SK-N-SH (cell line): ENCODE results near the gene CEP55. TPM values are rescaled to one million over a fixed set of nuclear protein-coding genes. Genes with fewer than 3 reads are reported as not detected.

Experiments used
- CTCF ChIA-PET: fragments of 300-600, 350-600 bp; formaldehyde crosslinking; extraction: SDS; loops from one replicate; lab custom pipeline; 2021; lab: Yijun Ruan, JAX
- POLR2A ChIA-PET: fragments of 350-600 bp; sonication (Branson Sonifier 250); formaldehyde crosslinking; extraction: SDS; loops from one replicate; lab custom pipeline; 2020; ENCODE audit warnings: antibody characterized with exemption, inconsistent platforms; lab: Yijun Ruan, JAX
- DNase-seq: peaks from one replicate; pipeline ENCODE4 v3.0.0; 2012
- H2AFZ ChIP-seq: fragments of 200-600 bp; sonication (generic); 2 replicates; pipeline ENCODE4 v1.8.1; 2016; ENCODE audit warnings: antibody characterized with exemption, mild to moderate bottlenecking, low read depth
- H3F3A ChIP-seq: fragments of 200-600 bp; sonication (generic); replicated peaks from 2 replicates; pipeline ENCODE3; 2016; ENCODE audit warnings: antibody characterized with exemption, mild to moderate bottlenecking; ENCODE audit not compliant: insufficient read depth
- H3K27ac ChIP-seq, 2 experiments: fragments of 200-500 bp in 1 of 2; fragments of 200-600 bp in 1 of 2; sonication (Bioruptor generic) in 1 of 2; sonication (generic), shearing (Covaris generic) in 1 of 2; 2 replicates each; pipeline versions ENCODE4 v1.5.1 to v1.6.1; 2014 to 2016; ENCODE audit warnings: low read depth in 2 of 2, inconsistent platforms in 1 of 2, low read length in 1 of 2, mild to moderate bottlenecking in 1 of 2, mixed read lengths in 1 of 2
- H3K27me3 ChIP-seq: fragments of 200-600 bp; sonication (generic), shearing (Covaris generic); 2 replicates; pipeline ENCODE4 v1.6.1; 2016; ENCODE audit warnings: mixed run types; ENCODE audit not compliant: insufficient read depth
- H3K36me3 ChIP-seq, 2 experiments: fragments of 200-500 bp in 1 of 2; fragments of 200-600 bp in 1 of 2; sonication (Bioruptor generic) in 1 of 2; sonication (generic) in 1 of 2; replicated peaks in 1 of 2; 2 replicates each; pipeline versions ENCODE3 to v1.5.1; 2014 to 2016; ENCODE audit warnings: low read length in 1 of 2, mild to moderate bottlenecking in 1 of 2; ENCODE audit not compliant: insufficient read depth in 2 of 2, control insufficient read depth in 1 of 2
- H3K4me1 ChIP-seq, 2 experiments: fragments of 200-500 bp in 1 of 2; fragments of 200-600 bp in 1 of 2; sonication (Bioruptor generic) in 1 of 2; sonication (generic), shearing (Covaris generic) in 1 of 2; 2 replicates each; pipeline versions ENCODE4 v1.5.1 to v1.6.1; 2014 to 2016; ENCODE audit warnings: low read depth in 1 of 2, low read length in 1 of 2, mixed run types in 1 of 2; ENCODE audit not compliant: insufficient read depth in 2 of 2, control insufficient read depth in 1 of 2
- H3K4me2 ChIP-seq: fragments of 200-600 bp; sonication (generic), shearing (Covaris generic); 2 replicates; pipeline ENCODE4 v1.6.1; 2017; ENCODE audit warnings: mixed run types
- H3K4me3 ChIP-seq, 2 experiments: fragments of 200-500 bp in 1 of 2; fragments of 200-600 bp in 1 of 2; sonication (Bioruptor generic) in 1 of 2; sonication (generic), shearing (Covaris generic) in 1 of 2; 2 replicates each; pipeline versions ENCODE4 v1.5.1 to v1.8.1; 2014 to 2016; ENCODE audit warnings: low read depth in 2 of 2, inconsistent platforms in 1 of 2, low read length in 1 of 2, mild to moderate bottlenecking in 1 of 2, mixed read lengths in 1 of 2, moderate library complexity in 1 of 2
- H3K79me2 ChIP-seq: fragments of 200-600 bp; sonication (generic); 2 replicates; pipeline ENCODE4 v1.8.1; 2017; ENCODE audit warnings: mild to moderate bottlenecking; ENCODE audit not compliant: insufficient read depth
- H3K9ac ChIP-seq: fragments of 200-600 bp; sonication (generic); 2 replicates; pipeline ENCODE4 v1.6.1; 2017; ENCODE audit warnings: mixed run types
- H3K9me2 ChIP-seq: fragments of 200-600 bp; sonication (generic); 2 replicates; pipeline ENCODE4 v1.6.1; 2017; ENCODE audit warnings: mixed run types
- H3K9me3 ChIP-seq: fragments of 200-600 bp; sonication (generic); 2 replicates; pipeline ENCODE4 v1.6.1; 2017; ENCODE audit warnings: mixed run types, mild to moderate bottlenecking, moderate library complexity
- H4K20me1 ChIP-seq: fragments of 200-600 bp; sonication (generic); 2 replicates; pipeline ENCODE4 v1.6.1; 2017; ENCODE audit warnings: mild to moderate bottlenecking, mixed run types; ENCODE audit not compliant: insufficient read depth
- CHD2 ChIP-seq: fragments of 150-350 bp; IDR thresholded peaks from 2 replicates; pipeline ENCODE4 v1.6.1; 2018; ENCODE audit warnings: low read length; ENCODE audit not compliant: partially characterized antibody
- ELF1 ChIP-seq: IDR thresholded peaks from 2 replicates; pipeline ENCODE4 v1.4.0; 2012
- FOXJ3 ChIP-seq: sonication (generic); formaldehyde crosslinking; IDR thresholded peaks from 2 replicates; pipeline ENCODE4 v1.5.1; 2020; ENCODE audit warnings: mild to moderate bottlenecking, missing genetic modification reagents
- FOXM1 ChIP-seq: IDR thresholded peaks from 2 replicates; pipeline ENCODE4 v1.4.0; 2012; ENCODE audit warnings: low read depth, mild to moderate bottlenecking
- MEF2A ChIP-seq: IDR thresholded peaks from 2 replicates; pipeline ENCODE4 v1.4.0; 2012; ENCODE audit warnings: low read depth, borderline replicate concordance
- NFIC ChIP-seq: IDR thresholded peaks from 2 replicates; pipeline ENCODE4 v1.4.0; 2012; ENCODE audit warnings: borderline replicate concordance
- NRF1 ChIP-seq: IDR thresholded peaks from 2 replicates; pipeline ENCODE4 v1.6.1; 2012; ENCODE audit warnings: low read depth, mild to moderate bottlenecking, low read length
- RCOR1 ChIP-seq: fragments of 150-350 bp; IDR thresholded peaks from 2 replicates; pipeline ENCODE4 v1.6.1; 2017; ENCODE audit warnings: antibody characterized with exemption, low read length
- RXRA ChIP-seq: IDR thresholded peaks from 2 replicates; pipeline ENCODE4 v1.4.0; 2012; ENCODE audit warnings: low read depth, mild to moderate bottlenecking, borderline replicate concordance
- SMC3 ChIP-seq: IDR thresholded peaks from 2 replicates; pipeline ENCODE4 v1.6.1; 2012; ENCODE audit warnings: low read depth, low read length, improper control_type of control experiment
- TAF1 ChIP-seq: IDR thresholded peaks from 2 replicates; pipeline ENCODE4 v1.6.1; 2012; ENCODE audit warnings: low read depth, mild to moderate bottlenecking, low read length, moderate library complexity, borderline replicate concordance
- TEAD4 ChIP-seq: IDR thresholded peaks from 2 replicates; pipeline ENCODE4 v1.4.0; 2012; ENCODE audit warnings: mild to moderate bottlenecking, borderline replicate concordance; ENCODE audit not compliant: insufficient read depth
- WGBS: methylation state at CpG from one replicate; pipeline ENCODE4 v1.1.6; 2017; ENCODE audit warnings: low lambda C conversion rate; 5-methylcytosine and 5-hydroxymethylcytosine counted together
- polyA plus RNA-seq, 3 experiments: library from polyadenylated mRNA; depleted of rRNA; stranded (reverse); fragments of >200 nt; gene quantifications; 2 replicates each; pipeline ENCODE4 v1.2.3, GENCODE V29; 2012
- TF ChIP-seq, protein P1 (sequence below): IDR thresholded peaks from 2 replicates; pipeline ENCODE4 v1.4.0; 2012; ENCODE audit warnings: low read depth, borderline replicate concordance
- TF ChIP-seq, protein P2 (sequence below): IDR thresholded peaks from 2 replicates; pipeline ENCODE4 v1.6.1; 2012; ENCODE audit warnings: mild to moderate bottlenecking, low read depth, low read length, moderate library complexity
- TF ChIP-seq, protein P3 (sequence below): fragments of 150-350 bp; IDR thresholded peaks from 2 replicates; pipeline ENCODE4 v1.6.1; 2017; ENCODE audit warnings: antibody characterized with exemption, low read length, low read depth, borderline replicate concordance
- TF ChIP-seq, protein P4 (sequence below): fragments of 150-350 bp; IDR thresholded peaks from 2 replicates; pipeline ENCODE4 v1.6.1; 2016; ENCODE audit warnings: mild to moderate bottlenecking, low read depth, low read length
- TF ChIP-seq, protein P5 (sequence below): IDR thresholded peaks from 2 replicates; pipeline ENCODE4 v1.4.0; 2012; ENCODE audit warnings: low read depth
- TF ChIP-seq, protein P6 (sequence below): fragments of 200-600 bp; sonication (generic); IDR thresholded peaks from 2 replicates; pipeline ENCODE4 v1.6.1; 2017; ENCODE audit warnings: antibody characterized with exemption, mild to moderate bottlenecking, moderate library complexity

CEP55 gene
- polyA plus RNA-seq, 1 of the 3 experiments (the other 2 are of a cell fraction): 9.8 TPM

DNA sequence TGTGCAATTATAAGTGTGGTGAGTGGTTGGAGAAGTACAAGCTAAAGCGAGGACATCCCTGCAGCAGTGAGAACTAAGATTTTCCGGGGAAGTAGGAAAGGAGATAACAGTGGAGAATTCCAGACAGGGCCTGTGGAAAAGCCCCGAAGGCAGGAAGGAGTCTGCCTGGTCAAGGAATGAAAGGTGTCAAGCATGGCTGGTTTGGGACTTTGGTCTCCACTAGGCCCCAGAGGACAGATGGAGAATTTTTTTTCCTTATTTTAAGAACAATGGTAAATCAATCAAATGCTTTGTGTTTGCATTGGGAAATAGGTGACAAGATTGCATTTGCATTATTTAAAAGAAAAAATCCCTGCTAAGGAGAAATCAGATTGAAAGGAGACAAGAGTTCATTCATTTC lies 3.2 kb upstream of the CEP55 start:
- H3K9me2 ChIP-seq: no peaks in the 10 kb centered on the region
- no peak overlapping the region for H2AFZ ChIP-seq
- H3K79me2 ChIP-seq: peaks cover 17% of the 10 kb centered on the region
- H3F3A ChIP-seq: no peaks in the 10 kb centered on the region
- no peak overlapping the region for H3K4me2 ChIP-seq
- no peak overlapping the region for H3K4me3 ChIP-seq
- no peaks in the 10 kb centered on the region for H3K9me3 ChIP-seq
- ChIA-PET POLR2A (interaction anchor here (0.6 kb wide), 1 partner anchor 125 kb away, joined by 3 read pairs; no protein-coding TSS in a partner anchor), CTCF (interaction anchor here (3.7 to 16.8 kb wide), 2 partner anchors 11 to 116 kb away, joined by 24 to 515 read pairs; partner anchors contain the start of gene MYOF)
- H3K4me1 ChIP-seq: no peaks in the 10 kb centered on the region; a peak in 1 of 4 replicates
- TF ChIP-seq FOXJ3: no peak
- TF ChIP-seq, protein P1, sequence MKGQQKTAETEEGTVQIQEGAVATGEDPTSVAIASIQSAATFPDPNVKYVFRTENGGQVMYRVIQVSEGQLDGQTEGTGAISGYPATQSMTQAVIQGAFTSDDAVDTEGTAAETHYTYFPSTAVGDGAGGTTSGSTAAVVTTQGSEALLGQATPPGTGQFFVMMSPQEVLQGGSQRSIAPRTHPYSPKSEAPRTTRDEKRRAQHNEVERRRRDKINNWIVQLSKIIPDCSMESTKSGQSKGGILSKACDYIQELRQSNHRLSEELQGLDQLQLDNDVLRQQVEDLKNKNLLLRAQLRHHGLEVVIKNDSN: no peak
- no peak for TF ChIP-seq TEAD4
- TF ChIP-seq, protein P2, sequence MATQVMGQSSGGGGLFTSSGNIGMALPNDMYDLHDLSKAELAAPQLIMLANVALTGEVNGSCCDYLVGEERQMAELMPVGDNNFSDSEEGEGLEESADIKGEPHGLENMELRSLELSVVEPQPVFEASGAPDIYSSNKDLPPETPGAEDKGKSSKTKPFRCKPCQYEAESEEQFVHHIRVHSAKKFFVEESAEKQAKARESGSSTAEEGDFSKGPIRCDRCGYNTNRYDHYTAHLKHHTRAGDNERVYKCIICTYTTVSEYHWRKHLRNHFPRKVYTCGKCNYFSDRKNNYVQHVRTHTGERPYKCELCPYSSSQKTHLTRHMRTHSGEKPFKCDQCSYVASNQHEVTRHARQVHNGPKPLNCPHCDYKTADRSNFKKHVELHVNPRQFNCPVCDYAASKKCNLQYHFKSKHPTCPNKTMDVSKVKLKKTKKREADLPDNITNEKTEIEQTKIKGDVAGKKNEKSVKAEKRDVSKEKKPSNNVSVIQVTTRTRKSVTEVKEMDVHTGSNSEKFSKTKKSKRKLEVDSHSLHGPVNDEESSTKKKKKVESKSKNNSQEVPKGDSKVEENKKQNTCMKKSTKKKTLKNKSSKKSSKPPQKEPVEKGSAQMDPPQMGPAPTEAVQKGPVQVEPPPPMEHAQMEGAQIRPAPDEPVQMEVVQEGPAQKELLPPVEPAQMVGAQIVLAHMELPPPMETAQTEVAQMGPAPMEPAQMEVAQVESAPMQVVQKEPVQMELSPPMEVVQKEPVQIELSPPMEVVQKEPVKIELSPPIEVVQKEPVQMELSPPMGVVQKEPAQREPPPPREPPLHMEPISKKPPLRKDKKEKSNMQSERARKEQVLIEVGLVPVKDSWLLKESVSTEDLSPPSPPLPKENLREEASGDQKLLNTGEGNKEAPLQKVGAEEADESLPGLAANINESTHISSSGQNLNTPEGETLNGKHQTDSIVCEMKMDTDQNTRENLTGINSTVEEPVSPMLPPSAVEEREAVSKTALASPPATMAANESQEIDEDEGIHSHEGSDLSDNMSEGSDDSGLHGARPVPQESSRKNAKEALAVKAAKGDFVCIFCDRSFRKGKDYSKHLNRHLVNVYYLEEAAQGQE: no peak
- no peak for TF ChIP-seq FOXM1
- no peak for TF ChIP-seq ELF1
- H3K9ac ChIP-seq: no peak overlapping the region
- no peak for DNase-seq
- H3K27me3 ChIP-seq: no peaks in the 10 kb centered on the region
- H3K27ac ChIP-seq: no peak overlapping the region
- WGBS: 97% methylated on average over 3 of the region's 3 CpGs
- H4K20me1 ChIP-seq: no peaks in the 10 kb centered on the region
- H3K36me3 ChIP-seq: no peaks in the 10 kb centered on the region

DNA sequence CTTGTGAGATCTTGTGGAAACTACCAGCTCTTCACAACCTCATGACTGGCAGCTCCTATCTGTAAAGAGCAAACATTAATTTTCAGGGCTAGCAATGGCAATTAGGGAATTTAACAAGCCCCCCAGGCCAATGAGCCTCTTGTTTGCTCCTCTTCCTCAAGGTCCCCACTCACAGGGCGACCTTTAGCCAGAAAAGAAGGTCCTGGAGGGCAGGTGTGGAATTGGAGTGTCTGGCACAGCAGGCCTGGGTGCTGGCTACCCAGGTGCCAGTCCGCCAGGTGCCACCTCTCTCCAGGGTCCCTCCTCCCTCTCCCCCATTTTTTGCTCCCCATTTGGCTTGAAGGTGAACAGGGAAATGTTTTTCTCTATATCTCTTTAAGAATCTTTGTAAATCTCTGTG lies 1.9 kb upstream of the CEP55 start:
- H2AFZ ChIP-seq: no peak overlapping the region
- no peak overlapping the region for H3K4me3 ChIP-seq
- TF ChIP-seq, protein P3, sequence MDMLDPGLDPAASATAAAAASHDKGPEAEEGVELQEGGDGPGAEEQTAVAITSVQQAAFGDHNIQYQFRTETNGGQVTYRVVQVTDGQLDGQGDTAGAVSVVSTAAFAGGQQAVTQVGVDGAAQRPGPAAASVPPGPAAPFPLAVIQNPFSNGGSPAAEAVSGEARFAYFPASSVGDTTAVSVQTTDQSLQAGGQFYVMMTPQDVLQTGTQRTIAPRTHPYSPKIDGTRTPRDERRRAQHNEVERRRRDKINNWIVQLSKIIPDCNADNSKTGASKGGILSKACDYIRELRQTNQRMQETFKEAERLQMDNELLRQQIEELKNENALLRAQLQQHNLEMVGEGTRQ: no peak
- TF ChIP-seq, protein P4, sequence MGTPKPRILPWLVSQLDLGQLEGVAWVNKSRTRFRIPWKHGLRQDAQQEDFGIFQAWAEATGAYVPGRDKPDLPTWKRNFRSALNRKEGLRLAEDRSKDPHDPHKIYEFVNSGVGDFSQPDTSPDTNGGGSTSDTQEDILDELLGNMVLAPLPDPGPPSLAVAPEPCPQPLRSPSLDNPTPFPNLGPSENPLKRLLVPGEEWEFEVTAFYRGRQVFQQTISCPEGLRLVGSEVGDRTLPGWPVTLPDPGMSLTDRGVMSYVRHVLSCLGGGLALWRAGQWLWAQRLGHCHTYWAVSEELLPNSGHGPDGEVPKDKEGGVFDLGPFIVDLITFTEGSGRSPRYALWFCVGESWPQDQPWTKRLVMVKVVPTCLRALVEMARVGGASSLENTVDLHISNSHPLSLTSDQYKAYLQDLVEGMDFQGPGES: no peak
- TF ChIP-seq FOXM1 (no peak), NRF1 (no peak), NFIC (no peak), TAF1 (no peak), RXRA (no peak), TEAD4 (no peak), CHD2 (no peak), MEF2A (no peak), RCOR1 (no peak), SMC3 (no peak)
- TF ChIP-seq, protein P5, sequence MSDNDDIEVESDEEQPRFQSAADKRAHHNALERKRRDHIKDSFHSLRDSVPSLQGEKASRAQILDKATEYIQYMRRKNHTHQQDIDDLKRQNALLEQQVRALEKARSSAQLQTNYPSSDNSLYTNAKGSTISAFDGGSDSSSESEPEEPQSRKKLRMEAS: no peak
- TF ChIP-seq, protein P6, sequence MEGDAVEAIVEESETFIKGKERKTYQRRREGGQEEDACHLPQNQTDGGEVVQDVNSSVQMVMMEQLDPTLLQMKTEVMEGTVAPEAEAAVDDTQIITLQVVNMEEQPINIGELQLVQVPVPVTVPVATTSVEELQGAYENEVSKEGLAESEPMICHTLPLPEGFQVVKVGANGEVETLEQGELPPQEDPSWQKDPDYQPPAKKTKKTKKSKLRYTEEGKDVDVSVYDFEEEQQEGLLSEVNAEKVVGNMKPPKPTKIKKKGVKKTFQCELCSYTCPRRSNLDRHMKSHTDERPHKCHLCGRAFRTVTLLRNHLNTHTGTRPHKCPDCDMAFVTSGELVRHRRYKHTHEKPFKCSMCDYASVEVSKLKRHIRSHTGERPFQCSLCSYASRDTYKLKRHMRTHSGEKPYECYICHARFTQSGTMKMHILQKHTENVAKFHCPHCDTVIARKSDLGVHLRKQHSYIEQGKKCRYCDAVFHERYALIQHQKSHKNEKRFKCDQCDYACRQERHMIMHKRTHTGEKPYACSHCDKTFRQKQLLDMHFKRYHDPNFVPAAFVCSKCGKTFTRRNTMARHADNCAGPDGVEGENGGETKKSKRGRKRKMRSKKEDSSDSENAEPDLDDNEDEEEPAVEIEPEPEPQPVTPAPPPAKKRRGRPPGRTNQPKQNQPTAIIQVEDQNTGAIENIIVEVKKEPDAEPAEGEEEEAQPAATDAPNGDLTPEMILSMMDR: no peak
- POLR2A ChIA-PET: no interaction called here
- no peak overlapping the region for H3K9ac ChIP-seq
- H3K9me2 ChIP-seq: no peaks in the 10 kb centered on the region
- no peaks in the 10 kb centered on the region for H3F3A ChIP-seq
- DNase-seq: no peak
- H3K4me1 ChIP-seq: no peaks in the 10 kb centered on the region; a peak in 2 of 4 replicates
- H3K36me3 ChIP-seq: no peaks in the 10 kb centered on the region
- CTCF ChIA-PET: interaction anchor here (0.9 to 4.0 kb wide), 3 partner anchors 17 to 118 kb away, joined by 3 to 25 read pairs (median 5); no protein-coding TSS in a partner anchor
- WGBS: 100% methylated on average over 1 of the region's 2 CpGs
- H3K27ac ChIP-seq: no peak overlapping the region
- H3K4me2 ChIP-seq: no peak overlapping the region
- no peaks in the 10 kb centered on the region for H3K27me3 ChIP-seq
- H3K79me2 ChIP-seq: peaks cover 30% of the 10 kb centered on the region
- H4K20me1 ChIP-seq: no peaks in the 10 kb centered on the region
- H3K9me3 ChIP-seq: no peaks in the 10 kb centered on the region
